Fibroblast of gingiva (primary cell): ENCODE measurements around the gene COQ8A.

Experiments used
- DNase-seq: peaks from one replicate; pipeline ENCODE4 v3.0.0-alpha.2; 2011; ENCODE audit warnings: low read depth

COQ8A gene

DNA sequence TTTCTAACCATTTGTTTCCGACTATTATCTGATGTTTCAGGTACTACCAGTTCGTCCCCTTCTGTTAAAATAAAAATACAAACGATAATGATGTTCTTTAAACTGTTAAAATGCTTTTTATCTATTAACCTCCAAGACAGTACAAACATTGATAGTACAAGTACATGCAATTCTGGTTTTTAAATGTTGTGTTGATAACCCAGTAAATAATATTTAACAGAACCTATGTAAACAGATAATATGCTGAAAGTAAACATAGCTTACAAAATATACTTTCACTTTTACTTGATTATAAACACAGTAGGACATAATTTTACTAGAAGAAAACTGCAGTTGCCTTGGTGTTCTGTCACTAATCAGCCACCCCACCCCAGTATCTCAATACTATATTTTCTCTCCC is 76.9 kb downstream of the COQ8A start:
- no peak for DNase-seq

GRCh38 chr1:227032396-227032795 is 92.3 kb downstream of the COQ8A start:
- DNase-seq: no peak

DNA sequence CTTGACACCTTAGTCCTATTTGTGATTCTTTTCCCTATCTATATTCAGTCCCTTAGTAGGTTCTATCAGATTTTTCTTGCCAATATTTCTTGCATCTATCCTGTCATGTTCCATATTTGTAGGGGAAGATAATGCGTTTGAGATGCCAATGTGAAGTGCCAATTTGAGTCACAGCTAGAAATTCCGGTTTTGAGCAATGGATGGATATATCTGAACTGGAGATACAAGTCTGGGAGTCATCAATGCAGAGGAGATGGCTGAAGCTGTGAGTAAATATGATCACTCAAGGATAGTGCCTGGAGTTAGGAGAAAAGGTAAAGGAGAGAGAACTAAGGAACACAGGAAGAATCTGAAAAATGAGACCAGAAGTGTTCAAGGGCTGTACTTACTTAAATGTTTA is 93.8 kb downstream of the COQ8A start:
- DNase-seq: no peak

GRCh38 chr1:227035316-227035715 is 95.2 kb downstream of the COQ8A start:
- DNase-seq: no peak

- no peak for DNase-seq
Observed at GRCh38 chr1:227037121-227037520, 97.0 kb downstream of the COQ8A start.
